ENCODE measurements around the gene UBE2E2.

DNA sequence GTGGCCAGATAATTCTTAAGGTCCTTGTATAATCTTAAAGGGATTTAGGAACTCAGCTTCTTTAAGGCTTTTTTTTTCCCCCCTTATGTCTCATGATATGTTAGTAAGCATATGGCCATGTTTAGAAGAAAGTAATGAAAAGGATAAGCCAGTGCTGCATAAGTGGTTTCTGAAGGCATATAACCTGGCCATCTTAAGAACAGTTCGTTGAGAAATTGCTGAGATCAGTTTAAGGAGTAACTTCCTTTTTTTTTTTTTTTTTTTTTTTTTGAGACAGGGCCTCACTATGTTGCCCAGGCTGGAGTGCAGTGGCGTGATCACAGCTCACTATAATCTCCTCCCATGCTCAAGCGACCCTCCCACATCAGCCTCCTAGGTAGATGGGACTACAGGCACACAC lies 51.7 kb downstream of the UBE2E2 start:
- TF ChIP-seq TAF1 (IDR thresholded peaks at IDR 0.05; ENCODE audit: borderline replicate concordance, low read depth, low read length) (no peak), POLR2AphosphoS5 (IDR thresholded peaks at IDR 0.05; ENCODE audit: low read depth, low read length) (no peak)
